Pancreas (tissue), 10 donors: ENCODE measurements around the gene PASK. TPM values are rescaled to one million over a fixed set of nuclear protein-coding genes. Genes with fewer than 3 reads are reported as not detected.
A peak's percentile ranks its signal among the peaks of the same experiment; 100 is the strongest.

Experiments
- ATAC-seq, 4 donors: fragments of 200-7000 bp; cut with Tn5 transposase; one replicate each; pipeline versions ENCODE4 v1.8.0 to v1.9.1; 2020; ENCODE audit warnings: mild to moderate bottlenecking in 4 of 4, moderate library complexity in 4 of 4
- DNase-seq, 6 donors: peaks; one replicate each; pipeline ENCODE4 v3.0.0-alpha.2; 2020
- FAIRE-seq: peaks from 2 replicates; lab custom pipeline; 2012; peaks lifted over from hg19 to GRCh38; lab: Jason Lieb, UNC
- H3K27ac ChIP-seq, 4 donors: fragments of 200-600 bp; sonication (generic); 1 replicate in 3 of 4; 2 replicates in 1 of 4; pipeline versions ENCODE4 v1.5.0 to v1.8.0; 2020
- H3K27me3 ChIP-seq, 4 donors: fragments of 200-600 bp; one replicate each; pipeline ENCODE4 v1.8.0; 2021
- H3K36me3 ChIP-seq, 3 donors: fragments of 200-600 bp; sonication (generic) in 1 of 3; one replicate each; pipeline versions ENCODE4 v1.5.0 to v1.8.0; 2020 to 2021
- H3K4me1 ChIP-seq, 3 donors: fragments of 200-600 bp; one replicate each; pipeline ENCODE4 v1.8.0; 2021
- H3K4me3 ChIP-seq, 4 donors: fragments of 200-600 bp; sonication (generic) in 2 of 4; one replicate each; pipeline versions ENCODE4 v1.5.0 to v1.8.0; 2020 to 2021
- H3K9me3 ChIP-seq, 4 donors: fragments of 200-600 bp; one replicate each; pipeline ENCODE4 v1.8.0; 2021
- WGBS, 2 donors: extraction: QIAGEN DNeasy Blood & Tissue Kit; methylation state at CpG; one replicate each; pipeline ENCODE4 v1.1.7; 2013; 5-methylcytosine and 5-hydroxymethylcytosine counted together
- intact Hi-C, 3 donors: fragments of 100-400 bp; cut with DNase I; formaldehyde crosslinking; loops; one replicate each; pipeline versions ENCODE4 v1.11.1 to v1.14.2; 2022
- polyA plus RNA-seq, 2 donors: library from polyadenylated mRNA; stranded (reverse); fragments of 200-250 nt; gene quantifications; one replicate each; pipeline ENCODE4 v1.2.3, GENCODE V29; 2013
- total RNA-seq, 6 donors: library from RNA; stranded (reverse); fragmentation: NEBNext Ultra II Directional in 4 of 6; extraction: Animal tissue kit (Norgen Biotek cat#: 25700) in 4 of 6; gene quantifications; one replicate each; pipeline versions ENCODE4 v1.2.1 to v1.2.4, GENCODE V29; 2021 to 2023
- TF ChIP-seq, protein P1 (sequence below), 4 donors: fragments of 200-600 bp; sonication (generic) in 3 of 4; IDR thresholded peaks; one replicate each; pipeline versions ENCODE4 v1.5.0 to v1.8.0; 2021; ENCODE audit warnings: antibody characterized with exemption in 4 of 4
- donor health status: healthy with polysubstance abuse.
- donor health status: DM: no; HTN: no; CAD: no; lungs with moderate emphysema.
- donor health status: DM: no; HTN: no; CAD: no.
- donor health status: control.
- donor health status: control.
- donor health status: Bipolar disorder and iron deficiency.
- donor health status: DM: yes; HTN: yes; CAD: no.
- donor health status: DM: no; HTN: no; CAD: no.
- donor health status: DM: no; HTN: no; CAD: no.
- donor health status: DM: yes; HTN: yes; CAD: no.

The PASK gene
- total and polyA plus RNA-seq, 8 donors: 3.7 to 14.5 (median 9.2) TPM

DNA sequence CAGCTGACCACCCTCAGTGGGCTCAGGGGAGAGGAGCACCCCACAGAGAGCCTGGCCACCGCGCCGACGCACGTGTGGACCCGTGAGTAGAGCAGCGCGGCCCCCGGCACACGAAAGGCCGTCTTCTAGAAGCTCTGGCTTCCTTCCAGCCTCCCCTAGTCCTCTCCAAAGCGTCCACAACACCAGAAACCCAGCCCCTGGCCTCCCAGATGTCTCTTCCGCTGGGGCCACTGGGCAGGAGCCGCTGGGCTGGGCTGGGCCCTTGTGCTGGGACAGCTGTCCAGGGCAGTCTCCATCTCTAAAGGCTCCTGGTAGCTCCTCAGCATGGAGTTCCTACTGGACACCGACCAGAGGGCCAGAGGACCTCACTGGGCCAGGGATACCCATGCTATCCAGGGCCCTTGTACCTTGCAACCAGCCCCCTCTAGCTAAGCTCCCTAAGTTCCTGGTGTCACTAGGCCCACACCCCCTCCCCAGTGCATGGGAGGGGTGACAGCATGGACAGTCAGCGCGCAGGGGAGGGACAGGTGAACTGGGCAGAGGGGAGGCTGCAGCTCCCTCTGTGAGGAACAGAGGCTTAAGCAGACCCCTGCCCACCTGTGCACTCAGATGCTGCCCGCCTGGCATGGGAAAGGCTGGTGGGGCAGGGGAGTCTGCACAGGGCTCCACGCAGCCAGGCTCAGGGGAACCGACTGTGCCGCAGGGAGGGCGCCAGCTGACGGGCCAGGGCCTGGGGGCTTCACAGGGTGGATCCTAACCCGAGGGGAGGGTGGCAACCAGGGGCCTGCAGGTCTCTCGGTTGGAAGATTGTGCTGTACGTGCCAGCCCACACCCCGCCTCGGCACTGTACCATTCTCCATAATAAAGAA, 80.1 kb downstream of the PASK start:
- peaks cover 0 to 6% (median 0%) of the 10 kb centered on the region in 3 donors for H3K36me3 ChIP-seq
- WGBS, 2 donors: 91 to 94% methylated on average over 27 to 28 of the region's 28 CpGs
- intact Hi-C loops: no loop called here
- H3K27ac ChIP-seq: no peak overlapping the region
- FAIRE-seq (no peak), DNase-seq (peak in 2 of 6 donors; percentile 52 to 63), ATAC-seq (no peak)
- no peaks in the 10 kb centered on the region for H3K27me3 ChIP-seq
- TF ChIP-seq, protein P1, sequence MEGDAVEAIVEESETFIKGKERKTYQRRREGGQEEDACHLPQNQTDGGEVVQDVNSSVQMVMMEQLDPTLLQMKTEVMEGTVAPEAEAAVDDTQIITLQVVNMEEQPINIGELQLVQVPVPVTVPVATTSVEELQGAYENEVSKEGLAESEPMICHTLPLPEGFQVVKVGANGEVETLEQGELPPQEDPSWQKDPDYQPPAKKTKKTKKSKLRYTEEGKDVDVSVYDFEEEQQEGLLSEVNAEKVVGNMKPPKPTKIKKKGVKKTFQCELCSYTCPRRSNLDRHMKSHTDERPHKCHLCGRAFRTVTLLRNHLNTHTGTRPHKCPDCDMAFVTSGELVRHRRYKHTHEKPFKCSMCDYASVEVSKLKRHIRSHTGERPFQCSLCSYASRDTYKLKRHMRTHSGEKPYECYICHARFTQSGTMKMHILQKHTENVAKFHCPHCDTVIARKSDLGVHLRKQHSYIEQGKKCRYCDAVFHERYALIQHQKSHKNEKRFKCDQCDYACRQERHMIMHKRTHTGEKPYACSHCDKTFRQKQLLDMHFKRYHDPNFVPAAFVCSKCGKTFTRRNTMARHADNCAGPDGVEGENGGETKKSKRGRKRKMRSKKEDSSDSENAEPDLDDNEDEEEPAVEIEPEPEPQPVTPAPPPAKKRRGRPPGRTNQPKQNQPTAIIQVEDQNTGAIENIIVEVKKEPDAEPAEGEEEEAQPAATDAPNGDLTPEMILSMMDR (IDR thresholded peaks at IDR 0.05): no peak
- no peaks in the 10 kb centered on the region for H3K4me1 ChIP-seq
- no peaks in the 10 kb centered on the region for H3K9me3 ChIP-seq
- no peak overlapping the region for H3K4me3 ChIP-seq

GRCh38 chr2:241068136-241068941, 80.9 kb downstream of the PASK start:
- peaks cover 0 to 6% (median 0%) of the 10 kb centered on the region in 3 donors for H3K36me3 ChIP-seq
- peaks cover 0 to under 1% (median 0%) of the 10 kb centered on the region in 3 donors for H3K4me1 ChIP-seq
- H3K4me3 ChIP-seq: no peak overlapping the region
- peak in 1 of 6 donors; percentile 32 for DNase-seq
- TF ChIP-seq, protein P1 (IDR thresholded peaks at IDR 0.05): no peak
- H3K27me3 ChIP-seq: no peaks in the 10 kb centered on the region
- H3K27ac ChIP-seq: no peak overlapping the region
- intact Hi-C loops: no loop called here
- ATAC-seq: no peak
- WGBS, 2 donors: 84 to 85% methylated on average over 25 of the region's 25 CpGs
- H3K9me3 ChIP-seq: no peaks in the 10 kb centered on the region
- no peak for FAIRE-seq

GRCh38 chr2:241067501-241068135, 81.7 kb downstream of the PASK start:
- ATAC-seq (no peak), DNase-seq (peak in 1 of 6 donors; percentile 69), FAIRE-seq (no peak)
- Histone ChIP-seq H3K4me3 (no peak overlapping the region), H3K27ac (no peak overlapping the region), H3K36me3 (peaks cover 0 to 6% (median 0%) of the 10 kb centered on the region in 3 donors), H3K4me1 (peaks cover 0 to 4% (median 0%) of the 10 kb centered on the region in 3 donors), H3K27me3 (no peaks in the 10 kb centered on the region), H3K9me3 (no peaks in the 10 kb centered on the region)
- TF ChIP-seq, protein P1 (IDR thresholded peaks at IDR 0.05): no peak
- 91 to 94% methylated on average over 21 of the region's 21 CpGs for WGBS, 2 donors
- intact Hi-C loops: no loop called here

DNA sequence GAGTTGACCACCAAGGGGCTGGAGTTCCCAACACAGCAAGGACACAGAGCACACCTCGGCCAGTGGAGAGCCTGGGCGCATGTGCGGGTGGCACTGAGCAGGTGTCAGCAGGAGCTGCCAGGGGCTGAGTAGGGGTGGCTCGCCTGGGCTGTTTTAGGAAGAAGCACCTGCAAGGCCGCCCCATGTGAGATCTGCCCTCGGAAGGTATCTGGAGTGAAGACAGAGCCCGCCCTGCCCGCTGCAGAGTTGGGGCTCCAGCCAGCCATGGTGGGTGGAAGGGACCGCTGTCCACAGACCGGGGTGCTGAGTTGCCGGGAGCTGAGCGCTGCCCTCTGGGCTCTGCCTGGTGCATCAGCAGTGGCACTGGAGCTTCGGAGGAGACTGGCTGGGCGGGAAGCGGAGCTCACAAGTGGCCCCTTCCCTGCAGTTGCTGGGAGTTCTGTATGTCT, 82.4 kb downstream of the PASK start:
- TF ChIP-seq, protein P1 (IDR thresholded peaks at IDR 0.05): no peak
- DNase-seq: peak in 3 of 6 donors; percentile 24 to 58 (median 54)
- H3K27ac ChIP-seq: no peak overlapping the region
- no peaks in the 10 kb centered on the region for H3K27me3 ChIP-seq
- intact Hi-C loops: no loop called here
- peaks cover 0 to 6% (median 0%) of the 10 kb centered on the region in 3 donors for H3K36me3 ChIP-seq
- ATAC-seq: no peak
- peaks cover 0 to 4% (median 0%) of the 10 kb centered on the region in 3 donors for H3K4me1 ChIP-seq
- FAIRE-seq: no peak
- H3K9me3 ChIP-seq: no peaks in the 10 kb centered on the region
- WGBS, 2 donors: 88 to 92% methylated on average over 15 of the region's 15 CpGs
- H3K4me3 ChIP-seq: no peak overlapping the region
